ENCODE measurements around the gene TMTC4.

The TMTC4 gene, protein sequence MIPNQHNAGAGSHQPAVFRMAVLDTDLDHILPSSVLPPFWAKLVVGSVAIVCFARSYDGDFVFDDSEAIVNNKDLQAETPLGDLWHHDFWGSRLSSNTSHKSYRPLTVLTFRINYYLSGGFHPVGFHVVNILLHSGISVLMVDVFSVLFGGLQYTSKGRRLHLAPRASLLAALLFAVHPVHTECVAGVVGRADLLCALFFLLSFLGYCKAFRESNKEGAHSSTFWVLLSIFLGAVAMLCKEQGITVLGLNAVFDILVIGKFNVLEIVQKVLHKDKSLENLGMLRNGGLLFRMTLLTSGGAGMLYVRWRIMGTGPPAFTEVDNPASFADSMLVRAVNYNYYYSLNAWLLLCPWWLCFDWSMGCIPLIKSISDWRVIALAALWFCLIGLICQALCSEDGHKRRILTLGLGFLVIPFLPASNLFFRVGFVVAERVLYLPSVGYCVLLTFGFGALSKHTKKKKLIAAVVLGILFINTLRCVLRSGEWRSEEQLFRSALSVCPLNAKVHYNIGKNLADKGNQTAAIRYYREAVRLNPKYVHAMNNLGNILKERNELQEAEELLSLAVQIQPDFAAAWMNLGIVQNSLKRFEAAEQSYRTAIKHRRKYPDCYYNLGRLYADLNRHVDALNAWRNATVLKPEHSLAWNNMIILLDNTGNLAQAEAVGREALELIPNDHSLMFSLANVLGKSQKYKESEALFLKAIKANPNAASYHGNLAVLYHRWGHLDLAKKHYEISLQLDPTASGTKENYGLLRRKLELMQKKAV

DNA sequence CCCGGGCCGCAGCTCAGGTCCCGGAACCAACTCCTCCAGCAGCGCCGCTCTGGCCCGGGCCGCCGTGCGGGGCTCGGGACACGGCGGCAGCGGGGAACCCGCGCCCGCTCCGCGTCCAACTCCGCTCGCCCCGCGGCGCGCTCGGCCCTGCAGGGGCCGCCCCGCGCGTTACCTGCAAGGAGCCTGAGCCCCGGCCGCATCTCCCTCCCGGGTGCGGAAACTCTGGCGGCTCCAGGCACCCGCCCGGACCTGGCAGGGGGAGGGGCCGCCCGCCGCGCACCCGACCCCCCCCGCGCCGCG, at the start of gene TMTC4:
TSS of gene TMTC4 (minus strand) at position 224 of the 300 bp plus-strand sequence. CDS start 4,433 bp downstream, outside the sequence.
- ATAC-seq, result peak; percentile 26
- TF ChIP-seq ZNF8 (CRISPR knock-in tag; IDR thresholded peaks at IDR 0.05), result no peak
- TF ChIP-seq, protein P1, sequence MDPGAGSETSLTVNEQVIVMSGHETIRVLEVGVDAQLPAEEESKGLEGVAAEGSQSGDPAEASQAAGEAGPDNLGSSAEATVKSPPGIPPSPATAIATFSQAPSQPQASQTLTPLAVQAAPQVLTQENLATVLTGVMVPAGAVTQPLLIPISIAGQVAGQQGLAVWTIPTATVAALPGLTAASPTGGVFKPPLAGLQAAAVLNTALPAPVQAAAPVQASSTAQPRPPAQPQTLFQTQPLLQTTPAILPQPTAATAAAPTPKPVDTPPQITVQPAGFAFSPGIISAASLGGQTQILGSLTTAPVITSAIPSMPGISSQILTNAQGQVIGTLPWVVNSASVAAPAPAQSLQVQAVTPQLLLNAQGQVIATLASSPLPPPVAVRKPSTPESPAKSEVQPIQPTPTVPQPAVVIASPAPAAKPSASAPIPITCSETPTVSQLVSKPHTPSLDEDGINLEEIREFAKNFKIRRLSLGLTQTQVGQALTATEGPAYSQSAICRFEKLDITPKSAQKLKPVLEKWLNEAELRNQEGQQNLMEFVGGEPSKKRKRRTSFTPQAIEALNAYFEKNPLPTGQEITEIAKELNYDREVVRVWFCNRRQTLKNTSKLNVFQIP (CRISPR knock-in tag; IDR thresholded peaks at IDR 0.05; ENCODE audit: borderline replicate concordance, low read depth), result no peak
- TF ChIP-seq, protein P2, sequence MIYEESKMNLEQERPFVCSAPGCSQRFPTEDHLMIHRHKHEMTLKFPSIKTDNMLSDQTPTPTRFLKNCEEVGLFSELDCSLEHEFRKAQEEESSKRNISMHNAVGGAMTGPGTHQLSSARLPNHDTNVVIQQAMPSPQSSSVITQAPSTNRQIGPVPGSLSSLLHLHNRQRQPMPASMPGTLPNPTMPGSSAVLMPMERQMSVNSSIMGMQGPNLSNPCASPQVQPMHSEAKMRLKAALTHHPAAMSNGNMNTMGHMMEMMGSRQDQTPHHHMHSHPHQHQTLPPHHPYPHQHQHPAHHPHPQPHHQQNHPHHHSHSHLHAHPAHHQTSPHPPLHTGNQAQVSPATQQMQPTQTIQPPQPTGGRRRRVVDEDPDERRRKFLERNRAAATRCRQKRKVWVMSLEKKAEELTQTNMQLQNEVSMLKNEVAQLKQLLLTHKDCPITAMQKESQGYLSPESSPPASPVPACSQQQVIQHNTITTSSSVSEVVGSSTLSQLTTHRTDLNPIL (CRISPR knock-in tag; IDR thresholded peaks at IDR 0.05; ENCODE audit: low read depth), result no peak
- TF ChIP-seq PPARA (CRISPR knock-in tag; IDR thresholded peaks at IDR 0.05; ENCODE audit: borderline replicate concordance), result no peak
- no peak for TF ChIP-seq CSDC2 (CRISPR knock-in tag; IDR thresholded peaks at IDR 0.05)
- TF ChIP-seq TOX (CRISPR knock-in tag; IDR thresholded peaks at IDR 0.05; ENCODE audit: borderline replicate concordance), result no peak
- no peak for TF ChIP-seq ESRRG (CRISPR knock-in tag; IDR thresholded peaks at IDR 0.05)
- TF ChIP-seq, protein P3, sequence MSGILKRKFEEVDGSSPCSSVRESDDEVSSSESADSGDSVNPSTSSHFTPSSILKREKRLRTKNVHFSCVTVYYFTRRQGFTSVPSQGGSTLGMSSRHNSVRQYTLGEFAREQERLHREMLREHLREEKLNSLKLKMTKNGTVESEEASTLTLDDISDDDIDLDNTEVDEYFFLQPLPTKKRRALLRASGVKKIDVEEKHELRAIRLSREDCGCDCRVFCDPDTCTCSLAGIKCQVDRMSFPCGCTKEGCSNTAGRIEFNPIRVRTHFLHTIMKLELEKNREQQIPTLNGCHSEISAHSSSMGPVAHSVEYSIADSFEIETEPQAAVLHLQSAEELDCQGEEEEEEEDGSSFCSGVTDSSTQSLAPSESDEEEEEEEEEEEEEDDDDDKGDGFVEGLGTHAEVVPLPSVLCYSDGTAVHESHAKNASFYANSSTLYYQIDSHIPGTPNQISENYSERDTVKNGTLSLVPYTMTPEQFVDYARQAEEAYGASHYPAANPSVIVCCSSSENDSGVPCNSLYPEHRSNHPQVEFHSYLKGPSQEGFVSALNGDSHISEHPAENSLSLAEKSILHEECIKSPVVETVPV (CRISPR knock-in tag; IDR thresholded peaks at IDR 0.05), result no peak
- TF ChIP-seq ZC3H10 (CRISPR knock-in tag; IDR thresholded peaks at IDR 0.05), result no peak
- no peak for TF ChIP-seq SNAI2 (CRISPR knock-in tag; IDR thresholded peaks at IDR 0.05)
- TF ChIP-seq ZFP3 (CRISPR knock-in tag; IDR thresholded peaks at IDR 0.05), result no peak
- TF ChIP-seq ISL1 (CRISPR knock-in tag; IDR thresholded peaks at IDR 0.05), result no peak
- no peak for TF ChIP-seq GLIS3 (CRISPR knock-in tag; IDR thresholded peaks at IDR 0.05)
- TF ChIP-seq BACH2 (CRISPR knock-in tag; IDR thresholded peaks at IDR 0.05; ENCODE audit: borderline replicate concordance), result no peak
- TF ChIP-seq, protein P4, sequence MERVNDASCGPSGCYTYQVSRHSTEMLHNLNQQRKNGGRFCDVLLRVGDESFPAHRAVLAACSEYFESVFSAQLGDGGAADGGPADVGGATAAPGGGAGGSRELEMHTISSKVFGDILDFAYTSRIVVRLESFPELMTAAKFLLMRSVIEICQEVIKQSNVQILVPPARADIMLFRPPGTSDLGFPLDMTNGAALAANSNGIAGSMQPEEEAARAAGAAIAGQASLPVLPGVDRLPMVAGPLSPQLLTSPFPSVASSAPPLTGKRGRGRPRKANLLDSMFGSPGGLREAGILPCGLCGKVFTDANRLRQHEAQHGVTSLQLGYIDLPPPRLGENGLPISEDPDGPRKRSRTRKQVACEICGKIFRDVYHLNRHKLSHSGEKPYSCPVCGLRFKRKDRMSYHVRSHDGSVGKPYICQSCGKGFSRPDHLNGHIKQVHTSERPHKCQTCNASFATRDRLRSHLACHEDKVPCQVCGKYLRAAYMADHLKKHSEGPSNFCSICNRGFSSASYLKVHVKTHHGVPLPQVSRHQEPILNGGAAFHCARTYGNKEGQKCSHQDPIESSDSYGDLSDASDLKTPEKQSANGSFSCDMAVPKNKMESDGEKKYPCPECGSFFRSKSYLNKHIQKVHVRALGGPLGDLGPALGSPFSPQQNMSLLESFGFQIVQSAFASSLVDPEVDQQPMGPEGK (CRISPR knock-in tag; IDR thresholded peaks at IDR 0.05; ENCODE audit: borderline replicate concordance), result no peak
- TF ChIP-seq OSR1 (CRISPR knock-in tag; IDR thresholded peaks at IDR 0.05), result no peak
- TF ChIP-seq TCF4 (CRISPR knock-in tag; IDR thresholded peaks at IDR 0.05; ENCODE audit: borderline replicate concordance), result no peak
- TF ChIP-seq ZNF565 (CRISPR knock-in tag; conservative IDR thresholded peaks at IDR 0.05; ENCODE audit: low read depth), result no peak
- TF ChIP-seq RARB (CRISPR knock-in tag; IDR thresholded peaks at IDR 0.05), result no peak
- no peak for TF ChIP-seq ZFP30 (CRISPR knock-in tag; IDR thresholded peaks at IDR 0.05)

DNA sequence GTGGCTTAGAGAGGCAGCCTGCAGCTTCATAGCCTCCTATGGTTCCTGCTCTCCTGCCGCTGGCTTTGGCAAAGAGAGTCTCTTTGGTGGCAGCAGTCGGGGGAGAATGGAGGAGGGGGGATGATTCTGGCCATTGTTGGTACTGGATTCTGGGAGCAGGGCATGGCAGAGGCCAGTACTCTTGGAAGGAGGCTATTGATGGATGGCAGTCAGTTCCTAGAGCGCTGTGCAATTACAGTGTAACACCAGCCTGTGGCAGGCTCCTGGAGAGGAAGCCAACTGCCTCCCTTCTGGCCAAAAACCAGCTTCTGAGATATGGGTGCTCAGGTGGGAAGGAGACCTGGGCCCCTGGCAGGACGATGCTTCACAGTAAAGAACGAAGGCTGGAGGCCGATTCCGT, 47.9 kb upstream of the TMTC4 start:
- TF ChIP-seq ZFP30 (CRISPR knock-in tag; IDR thresholded peaks at IDR 0.05), result no peak
- no peak for TF ChIP-seq TCF4 (CRISPR knock-in tag; IDR thresholded peaks at IDR 0.05; ENCODE audit: borderline replicate concordance)
- no peak for TF ChIP-seq TOX (CRISPR knock-in tag; IDR thresholded peaks at IDR 0.05; ENCODE audit: borderline replicate concordance)
- TF ChIP-seq ISL1 (CRISPR knock-in tag; IDR thresholded peaks at IDR 0.05), result no peak
- no peak for TF ChIP-seq CSDC2 (CRISPR knock-in tag; IDR thresholded peaks at IDR 0.05)
- TF ChIP-seq ARNTL (CRISPR knock-in tag; IDR thresholded peaks at IDR 0.05; ENCODE audit: borderline replicate concordance, low read depth), result no peak
- ATAC-seq, result peak; percentile 62

DNA sequence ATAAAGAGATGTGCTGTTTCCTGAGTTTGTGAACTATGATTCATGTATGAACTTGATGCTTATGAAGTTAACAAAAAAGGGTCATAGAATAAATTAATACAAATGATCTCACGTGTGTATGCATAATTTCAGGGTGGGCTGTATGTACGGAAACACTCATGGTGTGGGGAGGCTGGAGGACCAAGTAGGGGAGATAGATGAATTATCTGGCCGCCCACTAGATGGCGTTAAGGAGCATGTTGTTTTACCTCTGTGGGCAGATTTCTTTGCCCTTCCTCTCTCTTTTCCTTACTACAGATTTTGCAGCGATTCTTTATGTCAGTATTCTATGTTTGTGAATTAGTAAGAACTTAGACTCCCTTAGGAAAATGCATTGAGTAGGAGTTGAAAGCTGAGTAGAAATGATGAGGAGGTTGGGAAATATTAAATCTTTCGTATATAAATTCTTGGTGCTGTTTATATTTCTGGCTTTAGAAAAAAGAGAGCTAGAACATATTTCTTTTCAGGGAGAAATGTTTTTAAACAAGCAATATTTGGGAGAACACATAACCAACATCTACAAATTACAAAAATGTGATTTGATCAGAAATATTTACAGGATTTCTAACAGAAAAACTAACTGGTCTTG, 47.4 kb upstream of the TMTC4 start:
- TF ChIP-seq GLIS3 (CRISPR knock-in tag; IDR thresholded peaks at IDR 0.05) (no peak), CSDC2 (CRISPR knock-in tag; IDR thresholded peaks at IDR 0.05) (no peak), ZNF8 (CRISPR knock-in tag; IDR thresholded peaks at IDR 0.05) (no peak), ISL1 (CRISPR knock-in tag; IDR thresholded peaks at IDR 0.05) (no peak), BACH2 (CRISPR knock-in tag; IDR thresholded peaks at IDR 0.05; ENCODE audit: borderline replicate concordance) (no peak), RARB (CRISPR knock-in tag; IDR thresholded peaks at IDR 0.05) (no peak), ZC3H10 (CRISPR knock-in tag; IDR thresholded peaks at IDR 0.05) (no peak), ARNTL (CRISPR knock-in tag; IDR thresholded peaks at IDR 0.05; ENCODE audit: borderline replicate concordance, low read depth) (no peak)
- TF ChIP-seq, protein P2 (CRISPR knock-in tag; IDR thresholded peaks at IDR 0.05; ENCODE audit: low read depth), result no peak
- TF ChIP-seq, protein P1 (CRISPR knock-in tag; IDR thresholded peaks at IDR 0.05; ENCODE audit: borderline replicate concordance, low read depth), result no peak
- peak; percentile 92 for ATAC-seq
